ENCODE results near the gene KAT2B. TPM values are rescaled to one million over a fixed set of nuclear protein-coding genes. Genes with fewer than 3 reads are reported as not detected.

Gene KAT2B
- total and polyA plus RNA-seq, 2 of the 13 experiments (the other 11 are each of a cell fraction or from before 2014, with no cell fraction given), result 0.97 to 1.7 TPM

GRCh38 chr3:20055020-20055775 lies 15.0 kb downstream of the KAT2B start:
- intact Hi-C loops (cut with micrococcal nuclease; ENCODE audit: unreplicated experiment) (no loop called here), in situ Hi-C loops (cut with HindIII; ENCODE audit: extremely low pct_ligation_motif_present, low pct_unique_long_range_greater_than_20kb) (no loop called here)
- CTCF ChIA-PET (ENCODE audit: low intra/inter-chr PET ratio, low total read pairs), result no interaction called here
- Histone ChIP-seq H3K79me2 (ENCODE audit: insufficient read depth, low read length) (no peaks in the 10 kb centered on the region), H3K9ac (ENCODE audit: insufficient read depth, low read depth, low read length) (no peak overlapping the region), H3K9me3 (ENCODE audit: low read length) (no peaks in the 10 kb centered on the region), H3K4me1 (ENCODE audit: insufficient read depth, low read length) (no peaks in the 10 kb centered on the region; the same call in 1 of the 2 replicates), H3K27ac (ENCODE audit: extremely low read length, insufficient read depth, low read length) (no peak overlapping the region), H2AFZ (ENCODE audit: low read length) (no peak overlapping the region), H3K27me3 (ENCODE audit: control insufficient read depth in 1 of 2, insufficient read depth in 2 of 2, low read length in 2 of 2) (no peaks in the 10 kb centered on the region), H3K36me3 (replicated peaks in 1 of 2; ENCODE audit: control insufficient read depth in 1 of 2, insufficient read depth in 2 of 2, low read length in 2 of 2) (no peaks in the 10 kb centered on the region), H3K4me2 (ENCODE audit: low read depth, low read length) (no peak overlapping the region), H4K20me1 (ENCODE audit: insufficient read depth, low read length) (no peaks in the 10 kb centered on the region), H3K4me3 (replicated peaks in 1 of 3; ENCODE audit: insufficient read depth in 1 of 3, low read depth in 2 of 3, low read length in 3 of 3) (no peak overlapping the region)
- DNase-seq (ENCODE audit: low spot score) (no peak), FAIRE-seq (no peak), ATAC-seq (peak; percentile 28; the same call in 1 of the 3 replicates)
- BruUV-seq (replicated peaks), result no TSS peak
- POLR2A ChIA-PET, result no interaction called here
- TF ChIP-seq KDM3A (CRISPR knock-in tag; IDR thresholded peaks at IDR 0.05; ENCODE audit: low read depth) (no peak), PREB (CRISPR knock-in tag; IDR thresholded peaks at IDR 0.05) (no peak), ZNF83 (CRISPR knock-in tag; IDR thresholded peaks at IDR 0.05; ENCODE audit: borderline replicate concordance) (no peak), DMAP1 (CRISPR knock-in tag; IDR thresholded peaks at IDR 0.05) (no peak), THAP9 (CRISPR knock-in tag; IDR thresholded peaks at IDR 0.05; ENCODE audit: borderline replicate concordance) (no peak), ZNF7 (CRISPR knock-in tag; IDR thresholded peaks at IDR 0.05) (no peak), ISX (CRISPR knock-in tag; conservative IDR thresholded peaks at IDR 0.05) (no peak), TBX2 (CRISPR knock-in tag; IDR thresholded peaks at IDR 0.05; ENCODE audit: borderline replicate concordance) (no peak), ZNF180 (CRISPR knock-in tag; IDR thresholded peaks at IDR 0.05; ENCODE audit: borderline replicate concordance, low read depth) (no peak), ZNF30 (CRISPR knock-in tag; IDR thresholded peaks at IDR 0.05) (no peak), PRPF4 (IDR thresholded peaks at IDR 0.05; ENCODE audit: low read depth, low read length, poor library complexity, severe bottlenecking) (no peak), DMTF1 (CRISPR knock-in tag; IDR thresholded peaks at IDR 0.05) (no peak)
- TF ChIP-seq, protein P1, sequence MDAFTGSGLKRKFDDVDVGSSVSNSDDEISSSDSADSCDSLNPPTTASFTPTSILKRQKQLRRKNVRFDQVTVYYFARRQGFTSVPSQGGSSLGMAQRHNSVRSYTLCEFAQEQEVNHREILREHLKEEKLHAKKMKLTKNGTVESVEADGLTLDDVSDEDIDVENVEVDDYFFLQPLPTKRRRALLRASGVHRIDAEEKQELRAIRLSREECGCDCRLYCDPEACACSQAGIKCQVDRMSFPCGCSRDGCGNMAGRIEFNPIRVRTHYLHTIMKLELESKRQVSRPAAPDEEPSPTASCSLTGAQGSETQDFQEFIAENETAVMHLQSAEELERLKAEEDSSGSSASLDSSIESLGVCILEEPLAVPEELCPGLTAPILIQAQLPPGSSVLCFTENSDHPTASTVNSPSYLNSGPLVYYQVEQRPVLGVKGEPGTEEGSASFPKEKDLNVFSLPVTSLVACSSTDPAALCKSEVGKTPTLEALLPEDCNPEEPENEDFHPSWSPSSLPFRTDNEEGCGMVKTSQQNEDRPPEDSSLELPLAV (CRISPR knock-in tag; conservative IDR thresholded peaks at IDR 0.05; ENCODE audit: low read depth), result no peak
- TF ChIP-seq, protein P2, sequence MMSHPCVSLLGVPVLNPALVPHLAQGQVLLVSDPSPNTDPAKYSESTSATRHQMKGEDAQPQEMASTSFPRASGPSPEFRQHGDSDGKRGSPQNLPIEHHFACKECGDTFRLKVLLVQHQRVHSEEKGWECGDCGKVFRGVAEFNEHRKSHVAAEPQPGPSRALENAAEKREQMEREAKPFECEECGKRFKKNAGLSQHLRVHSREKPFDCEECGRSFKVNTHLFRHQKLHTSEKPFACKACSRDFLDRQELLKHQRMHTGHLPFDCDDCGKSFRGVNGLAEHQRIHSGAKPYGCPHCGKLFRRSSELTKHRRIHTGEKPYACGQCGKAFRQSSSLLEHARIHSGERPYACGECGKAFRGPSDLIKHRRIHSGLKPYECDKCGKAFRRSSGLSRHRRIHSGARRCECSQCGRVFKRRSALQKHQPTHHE (CRISPR knock-in tag; IDR thresholded peaks at IDR 0.05; ENCODE audit: borderline replicate concordance), result no peak
- 54% methylated on average over 10 of the region's 10 CpGs for WGBS (ENCODE audit: low lambda C conversion rate)
